Colonic mucosa (tissue), 4 donors: ENCODE results near the gene KCNMB4. TPM values are rescaled to one million over a fixed set of nuclear protein-coding genes. Genes with fewer than 3 reads are reported as not detected.

Source experiments
- DNase-seq: peaks from one replicate; pipeline ENCODE4 v3.0.0-alpha.2; 2020
- H3K27ac ChIP-seq: fragments of 200-600 bp; one replicate; pipeline ENCODE4 v1.8.0; 2021
- H3K27me3 ChIP-seq: fragments of 200-600 bp; one replicate; pipeline ENCODE4 v1.8.0; 2021
- H3K36me3 ChIP-seq: fragments of 200-600 bp; one replicate; pipeline ENCODE4 v1.8.0; 2021
- H3K4me1 ChIP-seq: fragments of 200-600 bp; one replicate; pipeline ENCODE4 v1.8.0; 2021; ENCODE audit warnings: mild to moderate bottlenecking
- H3K4me3 ChIP-seq: fragments of 200-600 bp; one replicate; pipeline ENCODE4 v1.8.0; 2021
- H3K9ac ChIP-seq, 2 donors: one replicate each; pipeline ENCODE4 v1.7.0; 2013; ENCODE audit warnings: control low read depth in 2 of 2, low read depth in 2 of 2, low read length in 2 of 2
- H3K9me3 ChIP-seq: fragments of 200-600 bp; one replicate; pipeline ENCODE4 v1.8.0; 2021
- CTCF ChIP-seq: fragments of 200-600 bp; IDR thresholded peaks from one replicate; pipeline ENCODE4 v1.8.0; 2022; ENCODE audit warnings: antibody characterized with exemption, mild to moderate bottlenecking
- intact Hi-C: fragments of 100-400 bp; cut with DNase I; formaldehyde crosslinking; loops from one replicate; pipeline ENCODE4 v1.14.1; 2022
- total RNA-seq, 2 donors: library from RNA; stranded (reverse); fragmentation: NEBNext Ultra II Directional in 1 of 2; extraction: Animal tissue kit (Norgen Biotek cat#: 25700) in 1 of 2; gene quantifications; one replicate each; pipeline ENCODE4 v1.2.1, GENCODE V29; 2021
- donor health status: healthy.
- donor health status: DM: no; HTN: no; CAD: no.
- donor health status: DM: no; HTN: no; CAD: no.

The KCNMB4 gene
- total RNA-seq, 2 donors from 2014 or later = 0.35 to 1.3 TPM

- intact Hi-C loops = no loop called here
- no peak for DNase-seq
These were observed 102.0 kb downstream of the KCNMB4 start for GRCh38 chr12:70467918-70468733.

GRCh38 chr12:70468741-70469140 lies 102.7 kb downstream of the KCNMB4 start:
- Histone ChIP-seq H3K4me3 (no peak overlapping the region), H3K4me1 (no peaks in the 10 kb centered on the region), H3K9me3 (no peaks in the 10 kb centered on the region), H3K27ac (no peak overlapping the region), H3K27me3 (no peaks in the 10 kb centered on the region), H3K9ac (no peak overlapping the region), H3K36me3 (no peaks in the 10 kb centered on the region)
- intact Hi-C loops = no loop called here
- DNase-seq = no peak
- TF ChIP-seq CTCF = no peak

More at GRCh38 chr12:70467918-70468733, 102.0 kb downstream of the KCNMB4 start:
- H3K36me3 ChIP-seq = no peaks in the 10 kb centered on the region
- H3K9ac ChIP-seq = no peak overlapping the region
- no peak overlapping the region for H3K27ac ChIP-seq
- no peaks in the 10 kb centered on the region for H3K27me3 ChIP-seq
- no peaks in the 10 kb centered on the region for H3K4me1 ChIP-seq
- TF ChIP-seq CTCF = no peak
- H3K9me3 ChIP-seq = no peaks in the 10 kb centered on the region
- no peak overlapping the region for H3K4me3 ChIP-seq

DNA sequence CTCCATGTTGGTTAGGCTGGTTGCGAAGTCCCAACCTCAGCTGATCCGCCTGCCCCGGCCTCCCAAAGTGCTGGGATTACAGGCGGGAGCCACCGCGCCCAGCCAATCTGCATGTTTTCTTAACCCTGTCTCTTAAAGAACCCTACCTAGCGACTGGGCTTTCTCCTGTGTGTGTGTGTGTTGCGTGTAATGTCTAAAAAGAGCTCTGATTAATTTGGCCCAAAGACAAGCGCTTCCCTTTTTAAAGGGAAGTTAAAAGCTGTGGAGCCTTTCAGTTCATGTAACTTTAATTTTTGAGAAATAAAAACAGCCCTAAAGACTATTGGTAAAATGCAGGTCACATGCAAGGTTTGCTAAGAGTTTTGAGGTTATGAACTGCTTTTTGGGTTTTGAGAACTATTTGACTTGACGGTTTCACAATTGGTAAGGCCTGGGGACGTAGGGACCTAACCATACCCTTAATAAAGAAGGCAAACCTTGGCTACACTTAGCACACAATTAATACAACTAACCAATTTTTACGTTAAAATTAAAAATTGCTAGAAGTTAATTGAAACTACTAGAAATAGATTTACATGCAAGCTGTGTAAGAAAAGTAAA lies 103.2 kb downstream of the KCNMB4 start:
- DNase-seq = no peak
- intact Hi-C loops = no loop called here
- no peak for TF ChIP-seq CTCF
- Histone ChIP-seq H3K4me1 (no peaks in the 10 kb centered on the region), H3K27me3 (no peaks in the 10 kb centered on the region), H3K4me3 (no peak overlapping the region), H3K9ac (no peak overlapping the region), H3K27ac (no peak overlapping the region), H3K36me3 (no peaks in the 10 kb centered on the region), H3K9me3 (no peaks in the 10 kb centered on the region)

DNA sequence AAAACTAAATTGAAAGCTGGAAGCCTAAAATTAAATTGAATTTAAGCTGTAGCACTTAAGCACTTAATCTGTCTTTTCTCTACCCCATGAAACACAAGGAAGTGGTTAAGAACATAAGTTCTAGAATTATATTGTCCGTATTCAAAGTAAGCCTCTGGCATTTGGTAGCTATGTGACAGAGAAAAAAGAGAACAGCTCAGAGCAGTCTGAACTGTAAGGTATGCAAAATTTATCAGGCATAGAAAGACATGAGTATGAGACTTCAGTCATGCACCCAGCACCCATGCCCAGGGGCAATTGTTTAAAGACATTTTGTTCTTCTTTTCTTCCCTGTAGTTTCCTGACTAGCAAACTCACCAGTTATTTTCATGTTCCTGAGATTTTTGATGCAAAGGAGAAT lies 116.7 kb downstream of the KCNMB4 start:
- intact Hi-C loops = no loop called here
- no peak overlapping the region for H3K9ac ChIP-seq
- H3K36me3 ChIP-seq = no peaks in the 10 kb centered on the region
- no peak for DNase-seq
- H3K27me3 ChIP-seq = no peaks in the 10 kb centered on the region
- no peak overlapping the region for H3K4me3 ChIP-seq
- no peak overlapping the region for H3K27ac ChIP-seq
- no peak for TF ChIP-seq CTCF
- H3K9me3 ChIP-seq = no peaks in the 10 kb centered on the region
- H3K4me1 ChIP-seq = no peaks in the 10 kb centered on the region

Other genes starting within 250 kb of the KCNMB4 start
- 10 to 100 TPM; 55.2 to 80.3 TPM for gene CNOT2, start 122.9 kb upstream of the KCNMB4 start, total RNA-seq